GM12891 (cell line): ENCODE data around the gene CHRNA4.

Experiments used
- PAX5 ChIP-seq: IDR thresholded peaks from 2 replicates; pipeline ENCODE4 v1.6.1; 2011; ENCODE audit warnings: low read length, moderate library complexity, mild to moderate bottlenecking; ENCODE audit not compliant: insufficient read depth, severe bottlenecking
- POLR2A ChIP-seq: IDR thresholded peaks from 2 replicates; pipeline ENCODE4 v1.6.1; 2011; ENCODE audit warnings: low read depth, low read length, control low read depth
- POLR2AphosphoS5 ChIP-seq: IDR thresholded peaks from 2 replicates; pipeline ENCODE4 v1.6.1; 2011; ENCODE audit warnings: low read depth, low read length, control low read depth
- TAF1 ChIP-seq: IDR thresholded peaks from 2 replicates; pipeline ENCODE4 v1.6.1; 2011; ENCODE audit warnings: low read depth, low read length, control low read depth

DNA sequence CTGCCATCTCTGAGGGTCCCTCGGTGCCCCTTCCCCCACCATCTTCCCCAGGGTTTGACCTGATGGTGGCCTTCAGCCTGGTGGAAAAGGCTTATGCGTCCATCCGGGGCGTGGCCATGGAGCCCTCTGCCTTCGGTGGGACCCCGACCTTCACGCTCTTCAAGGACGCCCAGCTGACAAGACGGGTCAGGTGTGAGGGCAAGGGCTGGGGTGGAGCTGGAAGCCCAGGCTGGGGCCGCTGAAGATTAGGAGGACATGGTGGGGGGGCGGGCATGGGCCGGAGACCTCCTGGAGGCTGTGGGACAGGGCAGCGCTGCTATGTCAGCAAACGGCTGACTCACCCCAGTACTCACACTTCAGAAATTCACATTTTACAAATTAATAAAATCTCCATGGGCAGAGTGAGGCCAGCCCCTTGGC is 44.6 kb downstream of the CHRNA4 start:
- no peak for TF ChIP-seq TAF1
- no peak for TF ChIP-seq POLR2AphosphoS5
- TF ChIP-seq POLR2A: no peak
- no peak for TF ChIP-seq PAX5
